ENCODE results near the gene CEP104.

Gene CEP104

DNA sequence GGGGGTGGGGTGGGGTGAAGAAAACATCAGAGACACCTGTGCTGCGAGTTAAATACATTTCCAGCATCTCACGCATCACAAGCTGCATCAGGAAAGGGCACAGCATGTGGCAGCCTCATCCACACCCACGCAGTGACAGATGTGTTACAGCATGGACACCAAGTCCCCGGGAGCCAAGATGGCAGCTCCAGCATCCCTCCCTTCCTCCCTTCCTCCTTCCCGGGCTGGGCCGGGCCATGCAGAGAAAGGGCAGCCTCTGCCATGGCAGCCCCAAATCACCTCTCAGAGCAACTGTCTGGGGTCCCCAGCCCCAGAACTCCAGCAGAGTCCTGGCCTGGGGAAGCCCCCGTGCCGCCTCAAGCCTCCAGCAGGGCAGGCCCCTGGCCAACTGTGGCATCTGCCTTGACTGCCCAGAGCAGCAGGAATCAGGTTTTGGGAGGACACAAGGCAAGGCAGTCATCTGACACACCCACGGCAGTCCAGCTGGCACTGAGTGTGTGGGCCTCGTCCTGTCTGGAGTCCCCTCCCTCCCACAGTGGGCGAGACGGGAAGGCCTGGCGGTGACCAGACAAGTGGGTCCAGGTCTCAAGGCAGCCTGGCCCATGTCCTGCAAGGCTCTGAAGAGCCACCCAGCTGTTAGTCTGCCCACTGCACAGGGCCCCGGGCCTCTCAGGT is 78.3 kb downstream of the CEP104 start:
- no peak for DNase-seq (ENCODE audit: low read depth in 2 of 2)

DNA sequence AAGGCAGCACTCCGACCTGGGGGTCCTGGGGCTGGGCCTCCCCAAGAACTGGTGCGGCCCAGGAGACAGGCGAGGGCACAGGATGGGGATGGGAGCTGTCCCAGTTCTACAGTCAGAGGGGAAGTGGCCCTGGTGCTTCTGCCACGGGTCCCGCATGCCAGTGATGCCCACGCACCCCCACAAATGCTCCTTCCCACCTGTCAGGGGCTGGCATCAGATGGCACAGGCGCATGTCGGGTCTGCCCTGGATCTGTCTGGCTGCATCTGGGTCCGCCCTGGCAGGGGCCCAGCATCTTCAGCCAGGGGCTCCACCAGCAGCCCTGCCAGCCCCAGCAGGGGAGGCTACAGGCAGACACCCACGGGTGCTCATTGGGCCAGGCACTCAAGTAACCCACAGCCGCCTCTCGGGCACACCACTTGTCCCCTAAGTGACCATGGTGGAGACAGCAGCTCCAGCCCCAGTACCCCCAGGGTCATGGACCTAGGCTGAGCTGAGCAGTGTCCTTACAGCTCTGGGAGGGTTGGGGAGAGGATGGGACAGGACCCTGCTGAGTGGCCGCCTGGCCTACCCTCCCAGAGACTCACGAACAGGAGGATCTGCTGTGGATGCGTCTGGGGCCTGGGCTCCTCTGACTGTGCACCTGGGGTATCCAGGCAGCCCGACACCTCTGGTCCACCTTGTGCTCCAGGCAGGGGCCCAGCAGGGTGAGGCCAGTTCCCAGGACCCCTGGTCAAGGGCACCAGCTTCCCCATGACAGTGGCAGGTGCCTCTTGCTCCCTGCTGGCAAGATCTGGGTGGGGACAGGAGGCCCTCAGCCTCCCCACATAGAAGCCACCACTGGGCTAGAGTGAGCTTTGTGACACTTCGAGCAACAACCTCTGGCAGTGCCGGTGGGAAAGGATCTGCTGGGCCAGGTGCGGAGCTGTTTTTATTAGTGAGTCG is 79.1 kb downstream of the CEP104 start:
- DNase-seq (ENCODE audit: low read depth in 2 of 2) = no peak

DNA sequence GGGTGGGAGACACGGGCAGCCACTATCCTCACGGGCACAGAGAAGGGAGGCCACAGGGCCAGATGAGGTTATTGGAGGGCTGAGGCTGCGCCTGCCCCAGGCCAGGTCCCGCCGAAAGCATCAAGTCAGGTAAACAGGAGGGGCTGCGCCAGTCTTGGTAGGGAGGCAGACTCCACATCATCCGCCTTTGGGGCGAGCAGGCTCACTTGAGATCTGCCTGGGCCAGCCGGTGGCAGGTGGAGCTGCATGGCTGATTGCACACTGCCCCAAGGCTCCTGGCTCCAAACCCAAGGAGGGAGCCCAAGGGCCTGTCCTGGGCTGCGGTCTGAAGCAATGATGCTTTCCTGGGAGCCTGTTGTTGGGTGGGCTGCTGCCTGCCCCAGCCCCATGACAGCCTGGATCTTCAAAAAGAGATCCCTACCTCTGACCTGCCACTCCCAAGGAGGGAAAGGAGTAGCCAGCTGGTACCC is 79.9 kb downstream of the CEP104 start:
- DNase-seq (ENCODE audit: low read depth in 2 of 2) = no peak

DNA sequence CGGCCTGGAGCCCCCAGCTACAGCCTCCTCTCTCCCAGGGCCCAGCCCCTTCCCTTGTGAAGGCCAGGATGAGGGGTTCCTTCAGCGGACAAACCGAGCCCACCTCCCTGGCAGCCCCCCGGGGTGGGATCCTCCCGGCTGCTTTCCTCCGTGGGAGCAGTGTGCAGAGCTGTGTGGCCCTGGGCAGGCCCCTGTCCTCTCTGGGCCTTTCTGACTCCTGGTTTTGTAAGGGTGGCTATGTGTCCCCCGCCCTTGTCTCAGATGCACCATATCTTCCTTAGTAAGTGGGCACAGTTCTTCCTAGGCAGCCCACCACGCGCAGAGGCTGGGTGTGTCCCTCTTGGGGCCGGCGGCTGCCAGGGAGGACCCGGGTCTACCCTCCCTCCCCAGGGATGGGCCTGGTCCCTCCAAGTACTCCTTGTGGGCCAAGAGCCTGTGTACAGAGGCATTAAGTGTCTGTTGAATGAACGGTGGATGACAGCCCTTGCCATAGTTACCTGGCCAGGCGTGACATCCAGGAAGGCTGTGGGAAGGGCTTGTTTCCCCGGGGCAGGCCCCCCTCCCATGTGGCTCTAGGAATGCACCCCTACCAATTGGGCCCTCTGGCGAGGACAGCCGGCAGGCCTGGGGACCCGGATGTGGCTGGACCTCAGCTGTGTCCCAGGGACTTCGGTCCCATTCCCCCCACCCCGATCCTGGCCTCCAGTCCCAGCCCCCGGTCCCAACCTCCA is 80.6 kb downstream of the CEP104 start:
- no peak for DNase-seq (ENCODE audit: low read depth in 2 of 2)

DNA sequence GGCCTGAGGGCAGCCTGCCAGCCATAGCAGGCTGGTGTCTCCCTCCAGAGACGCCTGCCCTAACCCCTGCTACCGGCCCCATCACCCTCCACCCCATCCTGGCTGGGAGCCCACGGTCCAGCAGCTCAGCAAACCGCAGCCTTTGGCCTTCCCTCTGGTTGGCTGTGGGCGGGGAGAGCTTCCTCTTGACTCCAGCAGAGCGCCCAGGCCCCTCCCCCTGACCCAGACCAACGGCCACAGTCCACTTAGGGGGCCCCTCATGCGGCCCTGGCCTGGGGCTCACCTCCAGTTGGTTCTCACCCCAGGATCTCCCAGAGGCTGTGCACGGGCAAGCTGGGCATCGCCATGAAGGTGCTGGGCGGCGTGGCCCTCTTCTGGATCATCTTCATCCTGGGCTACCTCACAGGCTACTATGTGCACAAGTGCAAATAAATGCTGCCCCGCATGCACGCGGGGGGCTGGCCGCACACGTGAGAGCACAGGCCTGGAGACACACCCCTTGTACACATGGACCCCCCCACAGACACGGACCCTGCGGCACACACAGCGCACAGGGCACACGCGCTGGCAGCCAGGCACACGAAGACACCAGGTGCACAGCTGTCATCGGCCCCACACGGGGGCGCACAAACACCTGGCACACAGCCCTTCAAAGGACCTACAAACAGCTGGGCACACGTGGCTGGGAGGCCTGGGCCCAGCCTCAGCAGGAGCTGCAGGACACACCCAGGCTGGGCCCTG is 81.4 kb downstream of the CEP104 start:
- peak in 1 of 2 donors; percentile 41 for DNase-seq (ENCODE audit: low read depth in 2 of 2)

DNA sequence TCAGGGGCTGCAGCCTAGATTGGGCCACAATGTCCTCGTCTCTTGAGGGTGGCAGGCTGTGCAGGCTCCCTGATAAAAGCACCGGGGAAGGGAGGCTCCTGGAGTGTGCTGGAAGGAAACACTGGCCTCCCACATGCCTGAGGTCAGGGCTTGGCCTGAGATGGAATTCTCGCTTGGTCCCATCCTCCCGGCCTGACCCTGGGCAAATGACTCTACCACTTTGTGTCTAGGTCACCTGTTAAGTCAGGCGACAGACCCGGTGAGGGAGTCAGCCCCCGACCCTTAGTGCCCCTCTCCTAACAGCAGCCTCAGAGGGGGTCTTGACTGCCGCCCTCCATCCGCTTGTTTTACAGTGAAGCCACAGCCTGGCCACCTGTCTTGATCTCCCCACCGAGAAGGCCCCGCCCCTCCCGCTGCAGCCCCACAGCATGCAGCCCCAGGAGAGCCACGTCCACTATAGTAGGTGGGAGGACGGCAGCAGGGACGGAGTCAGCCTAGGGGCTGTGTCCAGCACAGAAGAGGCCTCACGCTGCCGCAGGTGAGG is 82.0 kb downstream of the CEP104 start:
- no peak for DNase-seq (ENCODE audit: low read depth in 2 of 2)

DNA sequence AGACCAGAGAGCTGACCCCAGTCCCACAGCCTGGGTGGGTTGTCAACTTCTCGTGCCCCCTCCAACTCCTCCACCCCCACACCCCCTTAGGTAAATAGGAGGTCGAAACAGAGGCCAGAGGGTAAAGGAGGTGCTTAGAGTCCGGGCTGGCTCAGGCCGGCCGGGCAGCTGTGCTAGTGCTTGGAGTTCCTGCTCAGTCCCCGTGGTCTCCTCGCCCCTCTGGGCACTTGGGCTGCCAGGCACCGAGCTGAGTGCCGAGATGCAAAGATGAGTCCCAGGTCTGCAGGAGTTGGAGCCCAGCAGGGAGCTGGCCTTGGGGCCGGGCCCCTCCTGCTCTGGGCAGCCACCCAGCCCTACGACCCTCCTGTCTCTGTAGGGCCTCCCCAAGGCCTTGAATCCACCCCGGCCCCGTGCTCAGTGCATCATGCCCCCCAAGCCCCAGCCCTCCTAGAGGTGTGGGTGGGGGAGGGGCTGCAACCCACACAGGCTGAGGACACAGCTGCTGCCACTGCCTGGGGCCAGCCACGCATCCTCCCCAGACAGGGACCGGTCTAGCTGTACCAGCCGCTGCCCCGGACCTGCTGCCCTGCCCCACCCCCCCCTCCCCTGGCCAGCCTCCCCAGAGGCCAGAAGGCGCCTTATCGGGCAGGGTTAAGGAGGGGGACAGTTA is 82.6 kb downstream of the CEP104 start:
- DNase-seq (ENCODE audit: low read depth in 2 of 2) = no peak

DNA sequence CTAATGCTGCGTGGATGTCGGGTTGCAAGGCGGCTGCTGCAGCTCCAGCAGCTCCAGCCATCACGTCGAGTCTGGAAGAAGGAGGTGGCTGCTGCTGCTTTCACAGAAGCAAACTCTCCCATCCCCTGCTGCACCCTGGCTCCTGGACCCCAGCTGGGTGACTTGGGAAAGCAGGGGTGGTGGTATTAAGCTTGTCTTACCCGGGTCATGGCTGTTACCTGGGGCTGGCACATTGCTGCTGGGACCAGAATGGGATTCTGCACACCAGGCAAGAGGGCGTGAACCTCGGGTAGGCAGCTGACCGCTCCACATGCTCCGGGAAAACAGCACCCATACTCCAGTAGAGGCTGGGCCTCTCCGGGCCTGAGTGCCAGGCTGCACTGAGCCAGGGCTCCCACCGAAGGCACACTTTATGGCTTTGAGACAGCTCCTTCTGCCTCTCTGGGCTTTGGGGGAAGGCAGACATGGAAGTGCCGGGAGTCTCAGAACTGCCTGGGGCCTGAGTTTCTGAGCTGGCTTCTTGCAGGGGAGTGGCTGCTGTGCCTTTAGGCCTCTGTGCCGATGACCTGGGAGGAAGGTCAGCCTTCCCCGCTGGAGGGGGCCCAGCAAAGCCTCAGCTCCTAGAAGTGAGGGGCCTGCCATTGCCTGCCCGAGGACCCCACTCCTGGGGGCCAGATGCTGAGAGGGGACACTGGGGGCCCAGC is 83.3 kb downstream of the CEP104 start:
- DNase-seq (ENCODE audit: low read depth in 2 of 2) = no peak

DNA sequence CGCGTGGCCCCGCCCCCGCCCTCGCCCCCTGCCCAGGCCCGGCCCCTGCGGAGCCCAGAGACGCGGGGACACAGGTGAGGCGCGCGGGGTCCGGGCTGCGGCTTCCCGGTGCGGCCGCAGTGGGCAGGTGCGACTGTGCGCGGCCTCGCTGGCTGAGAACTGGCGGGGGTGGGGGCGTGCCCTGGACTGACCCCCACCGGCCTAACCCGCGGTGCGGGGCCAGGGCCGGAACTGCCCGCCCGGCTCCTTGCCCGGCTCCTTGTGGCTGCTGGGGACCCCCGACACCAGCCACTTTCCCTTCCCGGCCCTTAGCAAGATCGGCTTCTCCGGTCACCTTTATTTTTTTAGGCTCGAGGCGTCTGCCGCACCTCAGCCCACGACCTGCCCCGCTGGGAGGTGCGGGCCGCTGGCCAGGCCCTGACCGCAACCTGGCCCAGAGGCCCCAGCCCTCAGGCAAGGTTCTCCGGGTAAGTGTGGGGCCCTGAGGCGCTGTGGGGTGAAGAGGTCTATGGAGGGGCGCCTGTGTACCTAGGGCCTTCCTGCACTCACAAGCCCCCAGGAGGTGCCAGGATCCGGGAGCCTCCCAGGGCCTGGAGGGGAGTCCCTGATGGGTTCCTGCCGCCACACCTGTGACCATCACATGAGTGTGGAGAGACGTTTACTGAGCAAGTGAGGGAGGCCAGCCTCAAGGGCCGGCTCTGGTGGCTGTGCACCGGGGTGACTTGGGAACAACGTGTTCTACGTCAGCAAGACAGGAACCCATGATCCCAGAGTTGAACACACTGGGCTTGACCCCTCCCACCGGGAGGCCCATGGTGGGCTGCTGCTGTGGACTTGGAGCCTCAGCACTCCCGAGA is 84.1 kb downstream of the CEP104 start, which contains the start of gene SMIM1:
TSS of gene SMIM1 (plus strand) at position 35 of the 857 bp plus-strand sequence. CDS start 2,625 bp downstream, outside the sequence.
- DNase-seq (ENCODE audit: low read depth in 2 of 2) = no peak

DNA sequence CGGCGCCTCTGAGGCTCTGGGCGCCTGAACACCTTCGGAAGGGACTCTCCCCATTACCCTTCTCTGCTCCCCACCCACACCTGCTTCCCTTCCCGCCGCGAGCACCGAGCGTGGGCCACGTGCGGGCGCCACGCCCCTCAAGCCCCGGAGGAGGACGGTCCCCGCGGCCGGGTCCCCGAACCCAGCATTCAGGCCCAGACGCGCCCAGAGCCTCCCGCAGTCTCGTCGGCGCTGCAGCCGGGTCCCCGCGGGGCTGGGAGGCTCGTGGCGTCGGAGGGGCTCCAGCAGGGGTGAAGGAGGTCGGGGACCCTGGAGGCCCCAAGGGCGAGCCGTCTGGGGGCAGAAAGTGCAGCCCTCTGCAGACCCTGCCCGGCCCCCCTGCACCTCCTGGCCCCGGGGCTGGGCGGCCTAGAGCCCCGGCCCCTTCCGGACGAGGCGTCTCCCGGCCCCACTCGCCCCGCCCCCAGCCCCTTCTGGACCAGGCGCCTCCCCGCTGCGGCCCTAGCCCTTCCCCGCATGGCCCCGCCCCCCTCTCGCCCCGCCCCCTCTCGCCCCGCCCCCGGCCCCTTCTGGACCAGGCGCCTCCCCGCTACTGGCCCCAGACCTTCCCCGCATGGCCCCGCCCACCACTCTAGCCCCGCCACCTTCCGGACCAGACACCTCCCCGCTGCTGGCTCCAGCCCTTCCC is 84.8 kb downstream of the CEP104 start:
- DNase-seq (ENCODE audit: low read depth in 2 of 2) = peak; percentile 81 to 85

DNA sequence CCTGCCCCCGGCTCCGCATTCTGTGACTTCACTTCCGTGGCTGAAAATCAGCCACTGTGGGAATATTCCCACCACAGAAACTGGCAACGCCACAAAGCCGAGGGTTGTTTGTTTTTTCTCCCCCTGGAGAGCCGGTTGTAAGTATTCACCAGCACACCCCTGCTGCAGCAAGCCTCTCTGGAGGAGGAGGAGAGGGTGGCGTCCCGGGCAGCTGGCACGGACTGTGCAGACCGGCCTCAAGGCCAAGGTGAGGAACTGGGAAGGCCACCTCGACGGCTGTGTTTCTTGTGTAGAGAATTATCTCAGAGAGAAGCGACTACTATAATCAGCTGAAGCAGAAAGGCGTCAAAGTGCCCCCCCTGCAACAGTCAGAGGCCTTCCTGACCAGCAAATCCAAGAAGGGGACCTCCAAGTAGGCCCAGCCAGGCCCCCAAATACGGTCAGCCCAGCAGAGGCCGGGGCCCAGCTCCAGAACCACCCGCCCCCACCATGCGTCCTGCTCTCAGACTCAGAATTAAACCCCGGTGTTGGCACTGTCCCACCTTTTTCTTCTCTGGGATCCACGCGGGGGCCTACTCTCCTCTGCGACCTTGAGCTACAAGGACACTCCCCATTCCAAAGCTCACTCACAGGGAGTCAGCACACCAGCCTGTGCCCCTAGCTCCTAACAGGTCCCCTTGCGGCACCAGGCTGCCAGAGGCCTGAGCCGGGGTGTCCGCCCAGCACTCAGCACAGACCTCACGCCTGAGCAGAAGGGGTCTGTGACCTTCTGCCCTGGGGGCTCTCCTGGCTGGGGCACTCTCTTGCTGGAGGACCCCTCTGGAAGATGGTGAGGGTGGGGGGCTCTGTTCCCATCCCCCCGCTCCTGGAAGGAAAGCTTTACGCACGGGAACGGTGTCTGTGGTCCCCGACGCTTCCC is 85.6 kb downstream of the CEP104 start:
- DNase-seq (ENCODE audit: low read depth in 2 of 2) = no peak

DNA sequence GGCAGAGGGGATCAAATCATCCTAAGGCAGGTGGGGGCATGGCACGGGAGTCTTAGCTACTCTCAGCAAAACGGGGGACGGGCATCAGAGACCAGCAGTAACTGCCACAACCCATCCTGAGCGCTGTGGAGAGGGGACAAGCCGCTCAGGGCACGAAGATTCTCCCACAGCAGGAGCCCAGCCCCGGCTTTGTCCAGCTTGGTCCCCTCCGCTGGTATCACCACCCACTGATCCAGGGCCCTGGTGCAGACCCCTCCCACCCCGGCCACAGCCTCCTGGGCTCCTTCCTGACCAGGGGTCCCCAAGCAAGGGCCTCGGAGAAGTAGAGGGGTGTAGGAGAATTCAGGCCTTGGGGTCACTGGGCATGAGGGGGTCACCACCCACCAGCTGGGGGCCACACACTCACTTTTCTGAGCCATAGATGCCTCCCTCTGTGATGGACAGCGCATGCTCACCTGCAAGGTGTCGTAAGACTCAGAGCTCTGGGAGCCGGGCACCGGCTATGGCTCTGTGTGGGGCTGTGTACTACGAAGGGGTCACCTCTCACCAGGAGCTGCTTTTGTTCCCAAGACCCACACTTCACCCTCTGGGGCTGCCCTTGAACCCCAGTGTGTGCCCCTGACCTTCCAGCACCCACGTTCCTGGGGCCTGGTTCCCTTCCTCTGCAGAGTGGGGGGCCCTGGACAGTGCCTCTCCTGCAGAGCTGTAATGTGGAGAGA is 86.8 kb downstream of the CEP104 start:
- DNase-seq (ENCODE audit: low read depth in 2 of 2) = no peak

DNA sequence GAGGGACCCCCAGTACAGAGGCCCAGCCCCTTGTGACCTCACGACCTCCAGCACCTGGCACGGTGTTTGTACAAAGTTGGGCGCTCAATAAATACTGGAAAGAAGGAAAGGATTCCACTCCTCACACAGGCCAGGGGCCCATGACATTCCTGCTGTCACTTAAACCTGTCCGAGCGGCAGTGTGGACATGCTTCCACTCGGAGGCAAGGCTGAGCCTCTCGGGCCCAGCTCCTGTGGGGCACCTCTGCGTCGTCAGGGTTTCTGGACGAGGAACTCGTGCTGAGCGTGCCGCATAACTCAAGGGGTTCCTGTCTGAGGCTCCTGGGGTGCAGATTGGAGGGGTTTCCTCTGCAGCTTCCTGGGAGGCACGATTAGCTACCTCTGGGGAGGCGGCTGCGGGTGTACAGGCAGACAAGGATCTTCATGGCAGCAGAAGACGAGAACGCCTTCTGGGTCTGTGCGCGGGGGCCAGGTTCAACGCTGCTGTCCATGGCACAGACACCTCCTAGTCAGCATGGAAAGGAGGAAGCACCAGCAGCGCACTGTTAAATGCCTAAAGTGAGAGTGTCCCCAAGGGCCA is 88.1 kb downstream of the CEP104 start:
- no peak for DNase-seq (ENCODE audit: low read depth in 2 of 2)

DNA sequence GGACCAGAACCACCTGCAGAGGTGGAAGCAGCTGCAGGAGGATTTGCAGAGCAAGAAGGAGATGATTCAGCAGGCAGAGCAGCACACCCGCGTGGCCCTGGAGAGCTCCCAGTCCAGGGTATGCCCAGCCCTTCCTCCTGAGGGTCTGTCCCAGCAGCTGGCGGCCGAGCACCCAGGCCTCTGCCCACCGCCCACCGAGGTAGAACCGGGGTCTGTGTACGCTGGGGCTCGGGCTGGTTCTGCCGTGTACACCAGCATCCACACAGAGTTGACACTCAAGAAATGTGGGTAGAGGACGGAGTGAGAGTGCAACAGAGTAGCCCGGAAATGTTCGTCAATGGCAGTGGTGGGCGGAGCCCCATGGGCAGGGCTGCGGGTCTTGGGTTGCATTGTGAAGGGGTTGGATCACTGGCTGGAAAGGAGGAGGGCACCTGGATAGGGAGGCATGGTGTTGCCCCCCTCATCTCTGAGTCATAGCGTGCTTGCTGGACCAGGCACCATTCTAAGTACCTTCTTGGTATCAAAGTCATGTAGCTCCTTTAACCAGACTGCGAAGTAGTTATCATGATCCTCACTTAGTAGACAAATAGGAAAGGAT is 89.6 kb downstream of the CEP104 start:
- no peak for DNase-seq (ENCODE audit: low read depth in 2 of 2)

DNA sequence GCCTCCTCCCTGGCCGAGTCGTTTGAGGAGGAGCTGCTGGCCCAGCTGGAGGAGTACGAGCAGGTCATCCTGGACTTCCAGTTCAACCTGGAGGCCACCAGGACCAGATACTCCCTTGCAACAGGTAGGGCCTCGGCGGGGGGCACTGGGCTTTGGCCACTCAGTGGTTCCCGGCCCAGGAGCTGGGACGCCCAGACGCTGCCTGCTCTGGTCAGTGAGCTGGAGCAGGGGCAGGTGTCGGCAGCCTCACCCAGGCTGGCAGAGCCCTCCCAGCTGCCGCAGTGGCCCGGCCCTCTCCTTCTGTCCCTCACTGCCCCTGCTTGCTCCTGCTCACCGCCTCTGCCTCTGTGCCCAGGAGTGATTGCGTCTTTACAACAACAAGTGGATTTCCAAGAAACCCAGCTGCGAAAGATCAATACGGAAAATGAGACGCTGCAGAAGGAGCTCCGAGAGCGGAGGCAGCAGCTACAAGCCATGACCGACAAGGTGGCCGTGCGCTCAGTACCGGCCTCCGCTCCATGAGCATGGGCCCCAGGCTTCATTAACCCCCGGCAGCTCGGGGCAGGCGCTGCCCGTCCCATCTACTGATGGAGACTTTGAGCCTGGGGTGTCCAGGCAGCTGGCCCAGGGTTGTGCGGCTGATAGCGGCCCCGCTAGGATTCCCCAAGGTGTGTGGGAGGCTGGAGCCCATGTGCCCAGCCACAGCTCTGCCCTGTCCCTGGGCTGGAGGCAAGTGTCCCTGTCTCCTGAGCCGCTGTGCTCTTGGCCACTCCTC is 93.5 kb downstream of the CEP104 start:
- DNase-seq (ENCODE audit: low read depth in 2 of 2) = no peak

All from stimulated activated CD8-positive, alpha-beta memory T cell treated with anti-CD3 and anti-CD28 coated beads, Interleukin-2, amount 100 ng/mL, for 48 hours (primary cell).